Keratinocyte (primary cell): ENCODE data around the gene SMCO4. TPM values are rescaled to one million over a fixed set of nuclear protein-coding genes. Genes with fewer than 3 reads are reported as not detected.
"Not testable (repeated sequence)": the region's sequence is repeated elsewhere in the genome, so short reads cannot be mapped to it uniquely, and the experiment has no call there.

ENCODE experiments used
- DNase-seq: peaks from one replicate; pipeline ENCODE4 v3.0.0-alpha.2; 2011; ENCODE audit warnings: low read depth, missing footprints, low spot score
- FAIRE-seq: peaks from 2 replicates; lab custom pipeline; 2011; peaks lifted over from hg19 to GRCh38; lab: Jason Lieb, UNC
- H2AFZ ChIP-seq: 2 replicates; pipeline ENCODE4 v1.6.0; 2012; ENCODE audit warnings: low read length, control low read depth, inconsistent platforms; ENCODE audit not compliant: control insufficient read depth
- H3K27ac ChIP-seq: 2 replicates; pipeline ENCODE4 v1.5.1; 2011; ENCODE audit warnings: low read length; ENCODE audit not compliant: control insufficient read depth, insufficient read depth
- H3K27me3 ChIP-seq: 3 replicates; pipeline ENCODE4 v1.6.0; 2011; ENCODE audit warnings: low read length; ENCODE audit not compliant: control insufficient read depth, insufficient read depth; ENCODE audit errors: extremely low read depth
- H3K36me3 ChIP-seq, 2 experiments: 2 replicates in 1 of 2; 3 replicates in 1 of 2; pipeline ENCODE4 v1.5.1; 2011; ENCODE audit warnings: low read length in 2 of 2, mild to moderate bottlenecking in 1 of 2; ENCODE audit not compliant: control insufficient read depth in 2 of 2, insufficient read depth in 2 of 2; ENCODE audit errors: extremely low read depth in 1 of 2
- H3K4me1 ChIP-seq: 3 replicates; pipeline ENCODE4 v1.5.1; 2011; ENCODE audit warnings: low read length; ENCODE audit not compliant: control insufficient read depth, insufficient read depth; ENCODE audit errors: extremely low read depth
- H3K4me2 ChIP-seq: 3 replicates; pipeline ENCODE4 v1.6.0; 2011; ENCODE audit warnings: low read depth, low read length; ENCODE audit not compliant: control insufficient read depth, insufficient read depth; ENCODE audit errors: extremely low read depth
- H3K4me3 ChIP-seq, 3 experiments: fragments of 200-600 bp in 1 of 3; sonication (generic) in 1 of 3; 2 replicates in 2 of 3; 3 replicates in 1 of 3; pipeline ENCODE4 v1.5.1; 2011 to 2016; ENCODE audit warnings: low read length in 3 of 3, mild to moderate bottlenecking in 3 of 3, control low read depth in 2 of 3, inconsistent platforms in 1 of 3, low read depth in 1 of 3, mixed read lengths in 1 of 3, mixed run types in 1 of 3, moderate library complexity in 1 of 3; ENCODE audit not compliant: control insufficient read depth in 2 of 3, insufficient read depth in 2 of 3; ENCODE audit errors: extremely low read depth in 1 of 3
- H3K79me2 ChIP-seq: 2 replicates; pipeline ENCODE4 v1.6.0; 2012; ENCODE audit warnings: low read length; ENCODE audit not compliant: control insufficient read depth, insufficient read depth
- H3K9ac ChIP-seq: 3 replicates; pipeline ENCODE4 v1.6.0; 2011; ENCODE audit warnings: low read length; ENCODE audit not compliant: control insufficient read depth, insufficient read depth; ENCODE audit errors: extremely low read depth
- H3K9me1 ChIP-seq: 3 replicates; pipeline ENCODE4 v1.6.0; 2011; ENCODE audit warnings: low read length; ENCODE audit not compliant: control insufficient read depth, insufficient read depth; ENCODE audit errors: extremely low read depth
- H3K9me3 ChIP-seq: 2 replicates; pipeline ENCODE4 v1.5.1; 2012; ENCODE audit warnings: low read depth, low read length; ENCODE audit not compliant: control insufficient read depth
- H4K20me1 ChIP-seq: 3 replicates; pipeline ENCODE4 v1.6.0; 2011; ENCODE audit warnings: low read length; ENCODE audit not compliant: control insufficient read depth, insufficient read depth; ENCODE audit errors: extremely low read depth
- CTCF ChIP-seq, 3 experiments: IDR thresholded peaks in 1 of 3; conservative IDR thresholded peaks in 1 of 3; optimal IDR thresholded peaks in 1 of 3; 2 replicates in 2 of 3; 3 replicates in 1 of 3; pipeline versions ENCODE3 to v1.5.1; 2011; ENCODE audit warnings: low read length in 3 of 3, mild to moderate bottlenecking in 3 of 3, moderate library complexity in 2 of 3, control low read depth in 1 of 3, inconsistent platforms in 1 of 3; ENCODE audit not compliant: insufficient read depth in 2 of 3; ENCODE audit errors: extremely low read depth in 1 of 3
- EZH2 ChIP-seq: IDR thresholded peaks from one replicate; pipeline ENCODE4 v1.6.1; 2012; ENCODE audit warnings: inconsistent platforms, mild to moderate bottlenecking, low read length, moderate library complexity
- dilution Hi-C: fragments of 300-500 bp; cut with MboI; formaldehyde crosslinking; loops from one replicate; pipeline ENCODE4 v1.7.0; 2020; ENCODE audit warnings: low sequenced_read_pairs; ENCODE audit not compliant: extremely low pct_ligation_motif_present
- polyA plus RNA-seq, 5 experiments: library from polyadenylated mRNA; depleted of rRNA in 3 of 5; stranded (reverse) in 3 of 5; stranded (forward) in 1 of 5; unstranded in 1 of 5; fragments of >200 nt; gene quantifications; 1 replicate in 1 of 5; 2 replicates in 3 of 5; 3 replicates in 1 of 5; pipeline versions ENCODE4 v1.2.1 to v1.2.3, GENCODE V29; 2011 to 2012; ENCODE audit warnings: missing spikeins in 2 of 5, low read depth in 1 of 5, low replicate concordance in 1 of 5

SMCO4 gene
- polyA plus RNA-seq, 1 donor (not counting 4 experiments of a cell fraction or from before 2014, with no cell fraction given), result 1.5 TPM

DNA sequence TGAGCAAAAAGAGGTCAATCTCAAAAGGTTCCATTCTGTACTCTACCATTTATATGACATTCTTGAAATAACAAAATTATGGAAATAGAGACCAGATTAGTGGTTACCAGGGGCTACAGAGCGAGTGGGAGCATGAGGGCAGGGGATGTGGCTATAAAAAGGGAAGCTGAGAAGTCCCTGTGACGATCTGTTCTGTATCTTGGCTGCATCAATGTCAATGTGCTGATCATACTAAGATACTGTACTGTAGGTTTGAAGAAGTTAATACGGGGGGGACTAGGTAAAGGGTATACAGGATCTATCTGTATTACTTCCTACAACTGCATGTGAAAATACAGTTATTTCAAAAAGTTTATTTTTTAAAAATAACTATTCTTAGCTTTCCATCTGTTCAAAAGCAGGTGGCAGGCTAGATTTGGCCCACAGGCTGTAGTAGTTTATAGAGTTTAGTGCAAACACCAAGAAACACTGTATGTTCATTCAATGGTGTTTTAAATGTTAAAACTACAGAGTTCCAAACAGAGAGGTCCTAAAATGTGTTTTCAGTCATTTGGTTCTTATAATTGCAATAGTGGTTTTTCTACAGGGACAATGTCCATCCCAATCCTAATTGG, 78.2 kb downstream of the SMCO4 start:
- FAIRE-seq, result no peak
- no peak overlapping the region for H2AFZ ChIP-seq

GRCh38 chr11:93463666-93464065, 79.5 kb downstream of the SMCO4 start:
- H3K9me1 ChIP-seq, H4K20me1 ChIP-seq, H3K4me3 ChIP-seq, H3K79me2 ChIP-seq, FAIRE-seq, H3K36me3 ChIP-seq, H3K4me1 ChIP-seq, H3K27me3 ChIP-seq, H3K4me2 ChIP-seq, H2AFZ ChIP-seq, dilution Hi-C loops, H3K9me3 ChIP-seq, H3K27ac ChIP-seq, DNase-seq, H3K9ac ChIP-seq: not testable (repeated sequence)

More for the DNA sequence above, 78.2 kb downstream of the SMCO4 start:
- Histone ChIP-seq H3K27me3 (peaks cover 5% of the 10 kb centered on the region), H3K9ac (no peak overlapping the region), H4K20me1 (no peaks in the 10 kb centered on the region), H3K36me3 (no peaks in the 10 kb centered on the region), H3K4me3 (no peak overlapping the region), H3K79me2 (no peaks in the 10 kb centered on the region), H3K4me1 (no peaks in the 10 kb centered on the region), H3K4me2 (no peak overlapping the region), H3K9me3 (no peaks in the 10 kb centered on the region), H3K27ac (no peak overlapping the region), H3K9me1 (no peaks in the 10 kb centered on the region)
- dilution Hi-C loops, result no loop called here
- DNase-seq, result no peak
- TF ChIP-seq CTCF (optimal IDR thresholded peaks at IDR 0.05 in 1 of 3, IDR thresholded peaks at IDR 0.05 in 1 of 3, conservative IDR thresholded peaks at IDR 0.05 in 1 of 3; ENCODE audit: extremely low read depth in 1 of 3, insufficient read depth in 2 of 3, low read length in 3 of 3) (no peak), EZH2 (no peak)

DNA sequence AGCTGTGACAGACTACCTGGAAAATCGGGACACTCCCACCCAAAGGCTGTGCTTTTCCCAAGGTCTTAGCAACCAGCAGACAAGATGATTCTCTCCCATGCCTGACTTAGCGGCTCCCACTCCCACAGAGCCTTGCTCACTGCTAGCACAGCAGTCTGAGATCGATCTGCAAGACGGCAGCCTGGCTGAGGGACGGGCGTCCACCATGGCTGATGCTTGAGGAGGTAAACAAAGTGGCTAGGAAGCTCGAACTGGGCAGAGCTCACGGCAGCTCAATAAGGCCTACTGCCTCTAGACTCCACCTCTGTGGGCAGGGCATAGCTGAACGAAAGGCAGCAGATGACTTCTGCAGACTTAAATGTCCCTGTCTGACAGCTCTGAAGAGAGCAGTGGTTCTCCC, 84.9 kb downstream of the SMCO4 start:
- H3K9me1 ChIP-seq, result no peaks in the 10 kb centered on the region
- no peaks in the 10 kb centered on the region for H3K79me2 ChIP-seq
- H3K4me1 ChIP-seq, result no peaks in the 10 kb centered on the region
- no peak for FAIRE-seq
- DNase-seq, result no peak
- TF ChIP-seq CTCF (optimal IDR thresholded peaks at IDR 0.05 in 1 of 3, IDR thresholded peaks at IDR 0.05 in 1 of 3, conservative IDR thresholded peaks at IDR 0.05 in 1 of 3; ENCODE audit: extremely low read depth in 1 of 3, insufficient read depth in 2 of 3, low read length in 3 of 3), result no peak
- TF ChIP-seq EZH2, result no peak
- dilution Hi-C loops, result no loop called here
- H4K20me1 ChIP-seq, result no peaks in the 10 kb centered on the region
- H3K9ac ChIP-seq, result no peak overlapping the region
- H3K4me3 ChIP-seq, result no peak overlapping the region
- no peaks in the 10 kb centered on the region for H3K36me3 ChIP-seq
- H3K27ac ChIP-seq, result no peak overlapping the region
- no peak overlapping the region for H2AFZ ChIP-seq
- no peaks in the 10 kb centered on the region for H3K9me3 ChIP-seq
- no peaks in the 10 kb centered on the region for H3K27me3 ChIP-seq
- H3K4me2 ChIP-seq, result no peak overlapping the region
